DOHH2 (cell line): ENCODE results near the gene CD28.

ENCODE experiments used
- H3F3A ChIP-seq: fragments of 200-600 bp; sonication (generic), shearing (Covaris generic); 2 replicates; pipeline ENCODE4 v1.6.0; 2016; ENCODE audit warnings: antibody characterized with exemption, mild to moderate bottlenecking; ENCODE audit not compliant: control insufficient read depth, insufficient read depth
- H3K27ac ChIP-seq: fragments of 200-600 bp; sonication (generic); 2 replicates; pipeline ENCODE4 v1.5.1; 2014; ENCODE audit warnings: low read depth, mild to moderate bottlenecking, low read length, moderate library complexity
- H3K27me3 ChIP-seq: fragments of 200-600 bp; sonication (generic); 2 replicates; pipeline ENCODE4 v1.6.1; 2014; ENCODE audit warnings: mild to moderate bottlenecking, low read length, mixed read lengths; ENCODE audit not compliant: control insufficient read depth
- H3K36me3 ChIP-seq: fragments of 200-600 bp; sonication (generic); 2 replicates; pipeline ENCODE4 v1.6.1; 2014; ENCODE audit warnings: mild to moderate bottlenecking, low read length, moderate library complexity, mixed read lengths; ENCODE audit not compliant: control insufficient read depth
- H3K4me1 ChIP-seq: fragments of 200-600 bp; sonication (generic); 2 replicates; pipeline ENCODE4 v1.6.1; 2014; ENCODE audit warnings: mild to moderate bottlenecking, low read length, mixed read lengths; ENCODE audit not compliant: control insufficient read depth
- H3K4me2 ChIP-seq: fragments of 200-600 bp; sonication (generic); 2 replicates; pipeline ENCODE4 v1.6.0; 2014; ENCODE audit warnings: mild to moderate bottlenecking, low read length, moderate library complexity
- H3K4me3 ChIP-seq: fragments of 200-600 bp; sonication (generic); 2 replicates; pipeline ENCODE4 v1.5.1; 2014; ENCODE audit warnings: mild to moderate bottlenecking, low read length, mixed read lengths
- H3K79me2 ChIP-seq: fragments of 200-600 bp; sonication (generic); 2 replicates; pipeline ENCODE4 v1.6.1; 2014; ENCODE audit warnings: mild to moderate bottlenecking, low read length, mixed read lengths; ENCODE audit not compliant: control insufficient read depth
- H3K9me2 ChIP-seq: fragments of 200-600 bp; sonication (generic); replicated peaks from 2 replicates; pipeline ENCODE4 v1.6.1; 2014; ENCODE audit warnings: mild to moderate bottlenecking, low read length, mixed read lengths; ENCODE audit not compliant: control insufficient read depth
- H3K9me3 ChIP-seq: fragments of 200-600 bp; sonication (generic); 2 replicates; pipeline ENCODE4 v1.6.1; 2014; ENCODE audit warnings: antibody characterized with exemption, low read length, mixed read lengths; ENCODE audit not compliant: control insufficient read depth, insufficient read depth
- H4K20me1 ChIP-seq: fragments of 200-600 bp; sonication (generic); 2 replicates; pipeline ENCODE4 v1.6.0; 2014; ENCODE audit warnings: low read depth, mild to moderate bottlenecking, antibody characterized with exemption, low read length, moderate library complexity; ENCODE audit not compliant: control insufficient read depth, insufficient read depth
- CTCF ChIP-seq: fragments of 200-600 bp; sonication (generic); IDR thresholded peaks from one replicate; pipeline ENCODE4 v1.5.1; 2014; ENCODE audit warnings: antibody characterized with exemption, mild to moderate bottlenecking, low read depth, low read length; ENCODE audit not compliant: poor library complexity, severe bottlenecking
- EZH2phosphoT487 ChIP-seq: fragments of 200-600 bp; sonication (generic); IDR thresholded peaks from 2 replicates; pipeline ENCODE4 v1.6.1; 2017; ENCODE audit warnings: borderline replicate concordance, mild to moderate bottlenecking, antibody characterized with exemption, low read length, moderate library complexity, mixed read lengths

CD28 gene

GRCh38 chr2:203721781-203722300, 15.4 kb downstream of the CD28 start:
- H3K27ac ChIP-seq: no peak overlapping the region
- TF ChIP-seq CTCF (no peak), EZH2phosphoT487 (no peak)
- no peaks in the 10 kb centered on the region for H3K4me1 ChIP-seq
- H3K9me2 ChIP-seq: no peaks in the 10 kb centered on the region
- H3K27me3 ChIP-seq: peaks cover 42% of the 10 kb centered on the region
- H3K79me2 ChIP-seq: no peaks in the 10 kb centered on the region
- no peaks in the 10 kb centered on the region for H3K36me3 ChIP-seq
- H4K20me1 ChIP-seq: no peaks in the 10 kb centered on the region
- no peak overlapping the region for H3K4me2 ChIP-seq
- H3K4me3 ChIP-seq: no peak overlapping the region
- H3K9me3 ChIP-seq: no peaks in the 10 kb centered on the region
- no peaks in the 10 kb centered on the region for H3F3A ChIP-seq

- Histone ChIP-seq H3F3A (no peaks in the 10 kb centered on the region), H3K4me1 (no peaks in the 10 kb centered on the region), H3K27ac (no peak overlapping the region), H3K9me3 (no peaks in the 10 kb centered on the region), H3K27me3 (peaks cover 40% of the 10 kb centered on the region), H3K36me3 (no peaks in the 10 kb centered on the region), H3K4me3 (no peak overlapping the region), H3K9me2 (no peaks in the 10 kb centered on the region), H4K20me1 (no peaks in the 10 kb centered on the region), H3K4me2 (no peak overlapping the region), H3K79me2 (no peaks in the 10 kb centered on the region)
- TF ChIP-seq CTCF (no peak), EZH2phosphoT487 (no peak)
Measured at GRCh38 chr2:203722411-203722810, 16.0 kb downstream of the CD28 start.

GRCh38 chr2:203728321-203728720, 21.9 kb downstream of the CD28 start:
- Histone ChIP-seq H3K9me2 (no peaks in the 10 kb centered on the region), H3K4me3 (no peak overlapping the region), H3K9me3 (no peaks in the 10 kb centered on the region), H4K20me1 (no peaks in the 10 kb centered on the region), H3K4me2 (no peak overlapping the region), H3F3A (no peaks in the 10 kb centered on the region), H3K27ac (no peak overlapping the region), H3K36me3 (no peaks in the 10 kb centered on the region), H3K4me1 (no peaks in the 10 kb centered on the region), H3K79me2 (no peaks in the 10 kb centered on the region), H3K27me3 (peaks cover 4% of the 10 kb centered on the region; the same call in 1 of the 2 replicates)
- TF ChIP-seq CTCF (no peak), EZH2phosphoT487 (no peak)
